Measurements from ENCODE around the gene SLC35E2B.
"Not testable (repeated sequence)": the region's sequence is repeated elsewhere in the genome, so short reads cannot be mapped to it uniquely, and the experiment has no call there.

The SLC35E2B gene

DNA sequence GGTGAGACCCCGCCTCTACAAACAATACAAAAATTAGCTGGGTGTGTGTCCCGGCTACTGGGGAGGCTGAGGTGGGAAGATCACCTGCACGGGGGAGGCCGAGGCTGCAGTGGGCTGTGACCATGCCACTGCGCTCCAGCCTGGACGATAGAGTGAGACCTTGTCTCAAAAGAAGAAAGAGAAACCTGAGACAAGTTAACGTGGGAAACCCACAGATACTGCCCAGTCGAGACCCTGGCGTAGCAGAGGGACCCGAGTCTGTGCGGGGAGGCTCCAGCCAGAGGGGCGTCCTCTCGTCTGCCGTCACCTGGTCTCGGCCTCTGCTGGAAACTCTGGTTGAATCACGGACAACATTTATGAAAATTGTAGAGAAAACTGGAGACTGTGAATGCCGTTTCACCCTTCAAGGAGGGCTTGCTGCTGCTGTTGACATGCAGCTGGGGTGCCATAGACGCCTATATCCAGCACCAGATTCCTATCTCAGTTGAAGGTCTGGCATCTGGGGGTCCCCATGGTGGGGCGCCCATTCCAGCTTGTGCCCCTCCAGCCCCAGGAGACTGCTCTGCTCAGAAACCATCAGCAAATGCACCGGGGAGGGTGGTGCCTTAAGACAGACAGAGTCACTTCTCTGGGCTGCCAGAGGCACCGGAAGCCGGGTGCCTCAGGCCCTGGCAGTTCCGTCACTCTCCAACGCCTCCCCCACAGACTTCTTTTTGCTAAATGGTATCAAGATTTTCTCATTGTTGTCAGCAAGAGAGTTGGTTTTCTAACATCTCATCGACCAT lies 20.2 kb downstream of the SLC35E2B start:
- no peak for FAIRE-seq

DNA sequence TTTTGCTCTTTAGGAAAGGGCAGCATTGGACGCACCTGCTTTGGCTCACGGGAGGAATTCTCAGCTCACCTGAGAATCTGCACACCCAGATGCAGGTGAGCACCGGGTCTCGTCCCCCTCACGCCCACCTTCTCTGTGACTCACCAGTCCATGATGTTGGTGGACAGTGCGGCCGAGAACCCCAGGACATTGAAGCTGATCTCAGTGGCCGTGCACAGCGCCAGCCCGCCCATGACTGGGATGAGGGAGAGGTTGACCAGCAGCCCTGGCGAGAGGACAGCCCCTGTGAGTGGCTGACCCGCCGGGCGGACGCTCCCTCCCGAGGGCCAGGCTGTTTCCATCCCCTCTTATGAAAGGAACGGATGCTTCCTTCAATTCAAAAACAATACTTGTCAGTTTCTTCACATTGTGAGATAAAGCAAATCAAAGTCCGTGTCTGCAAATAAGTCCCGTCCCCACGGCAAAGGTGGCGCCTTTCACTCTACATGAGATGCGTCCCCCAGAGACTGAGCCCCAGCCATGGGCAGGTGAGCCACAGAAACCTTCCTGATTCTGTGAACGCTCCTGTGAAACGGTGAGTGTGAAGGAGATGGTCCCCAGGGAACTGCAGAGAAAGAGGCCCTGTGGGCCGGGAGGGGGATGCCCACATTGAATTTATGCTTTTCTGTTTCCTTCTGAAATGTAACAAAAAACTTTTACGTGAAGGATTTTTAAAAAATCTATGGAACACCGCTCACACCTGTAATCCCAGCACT lies 21.1 kb downstream of the SLC35E2B start:
- no peak for FAIRE-seq

DNA sequence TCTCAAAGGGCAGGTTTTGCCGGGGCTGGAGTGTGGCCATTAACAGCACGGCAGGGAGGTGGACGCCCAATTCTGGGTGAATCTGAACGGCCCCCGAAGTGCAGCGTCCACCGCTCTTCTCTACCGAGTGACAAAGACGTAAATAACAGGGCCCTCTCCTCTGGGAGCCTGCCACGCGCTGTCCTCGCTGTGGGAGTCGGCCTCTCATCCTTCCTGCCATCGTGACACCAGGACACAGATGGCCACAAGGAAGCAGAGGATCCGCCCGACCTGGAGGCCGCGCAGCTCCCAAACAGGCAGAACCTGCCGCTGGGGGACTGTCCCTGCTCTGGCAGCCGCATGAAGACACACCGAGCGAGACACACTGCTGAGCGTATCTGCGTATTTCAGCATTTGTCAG lies 21.7 kb downstream of the SLC35E2B start:
- no peak for FAIRE-seq

DNA sequence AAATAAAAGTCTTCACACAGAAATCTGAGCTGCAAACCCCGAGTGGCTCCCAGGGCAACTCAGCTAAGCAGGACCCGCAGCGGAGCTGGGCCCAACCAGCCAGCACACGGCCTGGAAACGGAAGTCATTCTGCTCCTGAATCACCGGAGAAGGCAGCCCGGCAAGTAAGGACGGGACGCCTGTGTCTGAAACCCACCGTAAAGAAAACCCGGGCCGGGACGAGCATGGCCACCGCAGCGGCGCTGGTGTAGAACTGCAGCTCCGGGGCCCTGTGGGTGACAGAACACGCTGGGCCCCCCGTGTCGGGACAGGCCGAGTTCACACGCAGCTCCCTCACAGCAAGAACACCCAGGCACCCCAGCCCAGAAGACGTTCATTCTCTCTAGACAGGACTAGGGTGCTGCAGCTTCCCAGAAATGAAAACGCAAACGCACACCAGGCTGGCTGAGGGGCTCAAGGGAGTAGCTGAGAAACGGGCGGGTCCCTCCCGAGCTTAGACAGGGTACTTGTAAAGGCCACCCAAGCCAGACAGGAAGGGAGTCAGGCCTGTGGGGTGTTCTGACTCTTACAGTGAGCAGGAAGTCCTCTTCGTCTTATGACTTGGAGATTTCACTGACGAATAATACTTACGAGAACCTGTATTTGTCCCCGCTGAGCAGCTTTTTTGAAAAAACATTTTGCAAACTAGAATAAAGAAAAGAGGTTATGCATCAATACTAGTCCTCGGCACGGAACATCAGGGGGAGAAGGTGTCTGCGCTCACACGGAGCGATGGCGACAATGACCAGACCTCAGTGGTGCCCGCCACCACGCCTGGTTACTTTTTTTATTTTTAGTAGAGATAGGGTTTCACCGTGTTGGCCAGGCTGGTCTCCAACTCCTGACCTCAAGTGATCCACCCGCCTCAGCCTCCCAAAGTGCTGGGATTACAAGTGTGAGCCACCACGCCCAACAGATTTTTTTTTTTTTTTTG lies 22.8 kb downstream of the SLC35E2B start:
- FAIRE-seq = no peak

DNA sequence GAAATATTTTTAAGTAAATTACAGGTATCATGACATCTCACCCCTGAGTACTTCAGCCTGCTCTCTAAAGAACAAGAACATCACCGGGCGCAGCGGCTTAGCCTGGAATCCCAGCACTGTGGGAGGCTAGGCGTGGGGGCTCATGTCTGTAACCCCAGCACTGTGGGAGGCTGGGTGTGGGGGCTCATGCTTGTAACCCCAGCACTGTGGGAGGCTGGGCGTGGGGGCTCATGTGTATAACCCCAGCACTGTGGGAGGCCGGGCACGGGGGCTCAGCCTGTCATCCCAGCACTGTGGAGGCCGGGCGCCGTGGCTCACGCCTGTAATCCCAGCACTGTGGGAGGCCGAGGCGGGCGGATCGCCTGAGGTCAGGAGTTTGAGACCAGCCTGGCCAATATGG lies 26.1 kb downstream of the SLC35E2B start:
- FAIRE-seq = no peak

DNA sequence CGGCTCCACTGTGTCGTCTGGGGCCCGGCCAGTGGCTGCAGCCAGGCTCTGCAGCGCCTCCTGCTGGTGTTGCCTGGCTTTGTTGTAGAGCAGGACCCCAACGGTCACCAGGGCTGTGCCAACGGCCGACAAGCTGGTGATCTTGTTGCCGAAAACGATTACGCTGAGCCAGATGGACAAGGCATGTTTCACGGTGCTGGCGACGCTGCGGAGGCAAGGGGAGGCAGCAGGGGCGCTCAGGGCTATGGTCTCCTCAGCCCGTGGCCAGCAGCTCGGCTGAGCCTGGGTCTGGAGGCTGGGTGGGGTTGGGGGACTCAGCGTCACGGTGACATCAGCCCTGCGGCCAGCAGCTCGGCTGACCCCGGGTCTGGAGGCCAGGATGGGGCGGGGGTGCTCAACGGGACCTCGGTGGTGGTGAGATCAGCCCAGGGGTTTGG lies 26.8 kb downstream of the SLC35E2B start:
- FAIRE-seq = no peak

DNA sequence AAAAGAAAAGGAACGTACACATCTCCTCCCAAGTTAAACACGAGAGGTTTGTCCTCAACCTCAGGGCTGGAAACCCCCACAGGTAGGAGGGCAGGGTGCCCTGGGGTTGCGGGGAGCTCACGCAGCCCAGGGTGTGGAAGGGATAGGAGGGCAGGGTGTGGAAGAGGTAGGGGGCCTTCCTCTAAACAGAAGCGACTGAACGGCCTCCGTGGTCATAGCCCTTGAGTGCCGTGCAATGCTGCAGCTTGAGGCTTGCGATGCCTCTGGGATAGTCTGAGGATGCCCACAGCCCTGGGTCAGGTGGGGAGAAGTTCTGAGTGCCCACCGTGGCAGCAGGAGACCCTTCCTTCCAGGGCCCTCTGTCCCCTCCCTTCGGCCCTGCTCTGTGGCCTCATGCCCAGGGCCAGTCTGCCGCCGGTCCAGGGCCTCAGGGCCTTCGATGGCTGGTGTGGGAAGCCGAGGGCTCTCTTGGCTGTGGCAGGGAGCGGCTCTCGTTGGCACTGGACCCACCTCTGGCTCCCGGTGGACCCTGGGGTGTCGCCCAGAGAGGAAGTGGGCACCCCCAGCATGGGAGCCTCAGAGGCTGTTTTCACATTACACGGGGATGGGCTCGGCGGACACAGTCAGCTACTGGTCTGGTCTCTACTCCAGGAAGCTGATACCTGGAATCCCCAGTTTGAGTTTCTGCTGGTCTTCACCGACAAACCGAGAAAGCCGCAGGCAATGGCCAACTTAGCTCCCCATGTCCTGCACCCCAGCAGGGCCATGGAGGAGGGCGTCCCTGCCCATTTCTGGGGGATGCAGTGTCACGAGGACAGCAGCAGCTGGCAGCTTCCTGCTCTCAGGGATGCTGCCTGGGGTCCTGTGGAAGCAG lies 27.4 kb downstream of the SLC35E2B start:
- no peak for FAIRE-seq

DNA sequence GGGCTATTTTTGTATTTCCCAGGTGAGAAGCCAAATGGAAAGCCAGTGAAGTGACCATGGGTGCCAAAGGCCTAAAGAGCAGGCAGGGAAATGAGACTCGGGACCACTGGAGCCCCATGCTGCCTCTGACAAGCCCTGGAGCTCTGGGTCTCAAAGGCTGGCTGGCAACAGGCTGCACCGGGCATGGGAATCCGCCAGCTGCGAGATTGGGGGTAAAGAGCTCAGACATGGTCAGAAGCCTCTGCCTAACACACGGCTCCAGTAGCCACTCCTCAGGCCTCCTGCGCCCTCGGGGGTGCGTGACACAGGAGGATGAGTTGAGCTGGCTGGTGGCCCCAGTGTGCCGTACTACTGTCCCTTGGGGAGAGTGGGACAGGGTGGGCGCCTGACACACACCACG lies 28.3 kb downstream of the SLC35E2B start:
- not testable (repeated sequence) for FAIRE-seq

DNA sequence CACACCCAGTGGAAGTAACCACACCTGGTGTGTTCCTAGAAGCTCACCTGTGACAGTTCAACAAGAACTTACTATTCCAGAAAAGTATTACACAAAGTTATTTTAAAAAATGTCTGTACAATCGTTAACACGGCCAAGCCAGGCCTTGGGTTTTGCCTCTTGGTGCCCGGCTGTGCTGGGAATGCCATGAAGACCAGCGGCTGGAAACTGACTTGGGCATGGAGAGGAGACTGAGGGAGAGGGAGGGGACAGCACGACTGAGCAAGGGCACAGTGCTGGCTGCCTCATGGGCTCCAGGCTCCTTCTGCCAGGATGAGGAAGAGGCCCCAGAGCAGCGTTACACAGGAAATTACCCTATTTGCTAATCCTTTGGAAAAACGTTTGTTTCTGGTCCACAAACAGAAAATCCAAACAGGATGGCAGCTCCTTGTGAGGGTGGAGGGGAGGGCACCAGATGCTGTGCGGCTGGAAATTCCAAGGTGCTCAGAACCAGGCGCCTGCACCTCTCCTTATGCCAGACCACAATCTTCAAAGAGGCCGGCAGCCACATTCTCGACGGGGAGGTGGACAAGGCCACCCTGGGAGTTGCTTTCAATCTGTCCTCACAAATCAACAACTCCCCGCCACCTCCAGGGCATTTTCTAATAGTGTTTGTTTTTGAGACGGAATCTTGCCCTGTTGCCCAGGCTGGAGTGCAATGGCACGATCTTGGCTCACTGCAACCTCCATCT lies 29.6 kb downstream of the SLC35E2B start:
- FAIRE-seq = not testable (repeated sequence)

DNA sequence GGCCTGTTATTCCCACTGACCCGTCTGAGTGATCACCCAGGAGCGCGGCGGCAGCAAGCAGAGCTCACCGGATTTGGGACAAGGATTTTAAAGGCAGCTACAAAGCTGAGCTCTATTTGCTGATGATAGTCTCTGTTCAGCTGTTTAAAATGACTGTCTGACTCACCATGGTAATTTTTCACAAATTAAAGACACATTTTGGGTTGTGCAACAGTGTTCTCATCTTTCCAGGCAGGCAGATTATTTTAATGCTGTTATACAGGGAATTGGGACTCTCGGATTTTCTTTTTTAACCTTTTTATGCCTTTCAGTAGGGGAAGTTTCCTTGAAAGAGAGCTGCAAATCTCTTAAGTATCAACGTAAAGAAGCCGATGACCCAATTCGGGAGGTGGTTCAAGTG lies 30.2 kb downstream of the SLC35E2B start:
- not testable (repeated sequence) for FAIRE-seq

DNA sequence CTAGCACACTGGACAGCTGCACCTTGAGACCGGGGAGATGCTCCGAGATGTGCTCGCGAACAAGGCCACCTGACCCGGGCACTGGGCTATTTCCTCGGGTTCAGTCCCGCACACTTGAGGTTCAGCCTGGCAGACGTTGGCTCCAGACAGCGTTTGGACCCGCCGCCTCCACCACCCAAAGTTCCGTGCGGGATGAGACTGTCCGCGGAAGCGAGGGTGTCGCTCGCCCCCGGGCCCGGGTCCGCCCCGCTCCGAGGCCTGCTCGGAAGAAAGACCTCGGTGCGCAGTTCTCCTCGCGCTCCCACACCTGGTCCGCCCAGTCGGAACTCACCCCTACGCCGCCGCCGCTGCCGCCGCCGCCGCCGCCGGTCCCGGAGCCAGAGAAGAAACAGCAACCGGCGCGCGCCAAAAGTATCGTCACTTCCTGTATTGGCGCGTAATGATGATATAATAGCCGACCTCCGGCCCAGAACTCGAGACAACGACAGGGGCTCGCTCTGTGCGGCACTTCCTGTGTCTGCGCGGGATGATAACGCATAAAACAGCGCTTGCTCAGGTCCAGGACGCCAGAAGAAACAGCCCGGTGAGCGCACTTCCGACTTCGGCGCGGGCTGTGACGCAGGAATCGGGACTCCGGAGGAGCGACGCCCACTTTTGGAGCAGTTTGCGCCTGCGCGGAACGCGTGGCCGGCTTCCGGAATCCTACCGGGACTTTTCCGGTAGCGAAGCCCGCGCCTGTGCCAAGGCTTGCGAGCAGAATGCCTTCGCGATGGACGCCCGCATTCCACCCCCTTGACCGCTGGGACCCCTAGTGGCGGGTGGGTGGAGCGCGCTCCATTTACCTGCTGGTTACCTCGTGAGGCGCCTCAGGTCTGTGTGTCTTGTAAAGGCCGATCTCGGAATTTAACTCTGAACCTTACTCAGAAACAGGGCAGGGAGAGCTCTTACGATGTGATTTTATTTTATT lies 33.7 kb downstream of the SLC35E2B start, which contains the start of gene CDK11B:
CDK11B (minus strand) TSS at position 422 of the 967 bp plus-strand sequence. CDS start 1,519 bp downstream, outside the sequence.
- not testable (repeated sequence) for FAIRE-seq

DNA sequence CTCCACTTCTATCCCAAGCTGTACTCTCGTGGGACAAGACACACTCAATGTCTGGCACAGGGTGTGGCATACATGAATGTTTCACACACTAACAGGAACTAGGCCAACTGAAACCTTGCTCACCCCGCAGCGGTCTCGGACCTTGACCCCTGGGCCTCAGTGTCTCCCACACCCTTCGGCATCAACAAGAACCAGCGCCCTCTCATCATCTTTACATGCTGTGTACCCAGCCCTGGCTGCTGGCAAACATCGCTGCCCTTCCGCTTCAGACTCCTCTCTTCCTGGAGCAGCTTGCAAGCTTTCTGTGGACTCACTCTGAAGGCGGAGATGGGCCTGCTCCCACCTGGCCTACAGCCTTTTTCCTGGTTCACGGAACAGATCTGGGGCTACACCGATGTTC lies 44.3 kb downstream of the SLC35E2B start:
- not testable (repeated sequence) for FAIRE-seq

DNA sequence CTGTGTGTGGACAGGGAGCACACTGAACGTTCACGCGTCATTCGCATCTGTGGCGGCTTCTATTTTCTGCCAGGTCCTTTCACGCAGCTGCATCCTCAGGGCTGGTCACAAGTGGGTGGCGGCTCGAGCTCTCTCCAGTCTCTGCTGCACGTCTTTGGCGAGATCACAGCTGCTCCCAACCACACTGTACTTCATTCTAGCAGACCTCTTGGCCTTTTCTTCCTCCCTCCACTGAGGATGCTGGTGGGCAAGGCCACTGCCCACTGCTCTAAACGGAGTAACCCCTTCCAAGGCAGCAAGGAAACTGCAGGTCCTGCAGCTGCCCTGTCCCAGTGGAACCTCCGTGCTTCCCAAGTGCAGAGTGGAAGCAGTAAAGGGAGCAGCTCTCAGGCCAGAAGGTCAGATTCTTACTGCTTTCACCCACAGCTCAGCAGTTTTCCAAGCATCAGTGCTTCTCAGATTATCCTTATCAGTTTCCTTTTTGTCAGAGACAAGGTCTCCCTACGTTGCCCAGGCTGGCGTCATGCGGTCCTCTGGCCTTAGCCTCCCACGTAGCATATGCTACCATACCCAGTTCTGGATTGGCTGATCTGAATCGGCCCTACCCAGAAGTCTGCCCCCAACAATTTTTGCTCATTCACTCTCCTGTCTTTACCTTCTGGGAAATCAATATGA lies 44.9 kb downstream of the SLC35E2B start:
- FAIRE-seq = not testable (repeated sequence)

DNA sequence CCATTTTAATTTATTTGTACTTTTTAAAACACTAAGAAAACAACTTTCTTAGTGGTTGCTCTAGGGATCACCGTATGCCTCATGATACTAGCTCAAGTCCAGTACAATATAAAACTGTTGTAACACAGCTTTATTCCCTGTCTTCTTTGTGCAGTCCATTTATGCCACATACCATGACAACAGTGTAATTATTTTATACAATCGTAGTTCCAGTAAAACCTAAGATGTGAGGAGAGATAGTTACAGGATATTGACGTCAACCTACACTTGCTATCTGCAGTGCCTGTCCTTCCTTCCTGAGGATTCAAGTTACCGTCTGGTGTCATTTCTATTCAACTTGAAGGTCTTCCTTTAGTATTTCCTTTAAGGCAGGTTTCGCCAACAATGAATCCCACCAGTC lies 46.3 kb downstream of the SLC35E2B start:
- not testable (repeated sequence) for FAIRE-seq

DNA sequence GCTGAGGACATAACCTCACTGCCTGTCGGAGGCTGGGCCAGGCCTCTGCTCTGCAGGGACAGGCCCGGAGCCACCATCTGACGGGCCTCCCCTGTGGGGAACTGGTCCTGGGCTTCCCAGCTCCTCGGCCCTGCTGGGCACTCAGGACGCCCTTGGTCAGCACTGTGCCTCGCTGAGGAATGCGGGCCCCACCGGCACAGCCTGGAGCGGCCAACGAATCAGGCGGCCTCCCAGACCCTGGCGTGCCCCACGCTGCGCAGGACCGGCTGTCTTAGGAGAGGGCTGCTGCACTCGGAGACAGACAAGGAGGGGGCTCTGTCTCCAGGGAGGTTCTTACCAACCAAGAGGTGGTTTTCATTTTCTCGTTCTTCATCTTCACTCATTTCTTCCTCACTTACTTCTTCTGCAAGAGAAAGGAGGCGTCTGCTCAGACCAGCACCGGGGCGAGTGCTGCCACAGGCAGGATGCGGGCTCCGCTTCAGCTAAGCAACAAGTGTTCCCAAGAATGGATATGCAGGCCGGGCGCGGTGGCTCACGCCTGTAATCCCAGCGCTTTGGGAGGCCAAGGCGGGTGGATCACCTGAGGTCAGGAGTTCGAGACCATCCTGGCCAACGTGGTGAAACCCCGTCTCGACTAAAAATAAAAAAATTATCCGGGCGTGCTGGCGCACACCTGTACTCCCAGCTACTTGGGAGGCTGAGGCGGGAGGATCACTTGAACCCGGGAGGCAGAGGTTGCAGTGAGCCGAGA lies 51.7 kb downstream of the SLC35E2B start:
- FAIRE-seq = not testable (repeated sequence)

DNA sequence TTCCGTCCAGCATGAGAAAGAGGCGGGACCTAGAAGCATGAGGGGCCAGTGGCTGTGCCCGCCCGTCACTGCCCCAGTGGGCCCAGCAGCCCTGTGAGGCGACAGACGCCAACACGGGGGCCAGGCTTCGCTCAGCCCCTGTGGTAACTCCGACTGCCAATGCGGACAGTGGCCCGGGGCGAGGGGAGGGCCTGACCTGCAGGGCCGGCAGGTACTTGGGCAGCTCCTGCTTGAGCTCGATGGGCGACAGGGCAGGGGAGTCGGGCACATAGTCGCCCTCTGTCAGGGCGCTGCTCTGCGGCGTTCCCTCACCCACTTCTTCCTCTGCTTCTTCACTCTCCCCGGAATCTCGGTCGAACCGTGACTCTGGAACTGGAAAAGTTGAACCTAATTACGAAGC lies 52.5 kb downstream of the SLC35E2B start:
- not testable (repeated sequence) for FAIRE-seq

DNA sequence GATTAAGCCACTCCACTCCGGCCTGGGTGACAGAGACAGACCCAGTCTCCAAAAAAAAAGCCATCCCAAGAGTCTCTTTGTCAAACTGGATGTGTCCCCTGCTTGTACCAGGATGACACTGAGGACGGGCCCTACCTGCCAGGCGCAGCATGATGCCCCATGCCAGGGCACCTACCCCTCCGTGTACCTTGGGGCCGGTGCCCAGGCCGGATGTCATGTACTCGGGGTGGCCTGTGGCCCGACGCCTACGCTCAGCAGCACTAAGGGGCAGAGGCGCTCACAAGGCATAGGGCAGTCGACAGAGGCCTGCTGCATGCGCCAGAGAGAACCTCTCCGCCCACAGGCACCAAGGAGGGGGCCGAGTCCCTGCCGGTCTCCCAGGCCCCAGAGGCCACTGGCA lies 53.2 kb downstream of the SLC35E2B start:
- not testable (repeated sequence) for FAIRE-seq

DNA sequence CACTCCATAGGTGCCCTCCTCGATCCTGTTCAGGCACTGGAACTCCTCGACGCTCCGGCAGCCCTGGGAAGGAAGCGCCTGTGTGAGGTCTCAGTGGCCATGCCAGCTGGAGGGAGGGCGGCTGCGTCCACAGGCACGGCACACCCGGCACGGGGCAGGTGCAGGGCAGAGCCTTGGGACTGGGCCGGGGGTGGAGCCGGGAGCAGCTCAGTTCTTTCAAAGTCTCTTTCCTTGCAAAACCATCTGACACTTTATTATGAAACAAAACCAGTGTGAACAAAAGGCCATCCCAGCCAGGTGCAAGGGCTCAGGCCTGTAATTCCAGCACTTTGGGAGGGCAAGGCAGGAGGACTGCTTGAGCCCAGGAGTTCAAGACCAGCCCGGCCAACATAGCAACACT lies 54.1 kb downstream of the SLC35E2B start:
- FAIRE-seq = not testable (repeated sequence)
